WERI-Rb-1 (cell line): ENCODE measurements around the gene FAM131A.
"Not testable (repeated sequence)": the region's sequence is repeated elsewhere in the genome, so short reads cannot be mapped to it uniquely, and the experiment has no call there.

Experiments used
- DNase-seq: peaks from one replicate; pipeline ENCODE4 v3.0.0-alpha.2; 2020
- H3K27ac ChIP-seq: fragments of 250-450 bp; sonication (Bioruptor Pico); 2 replicates; pipeline ENCODE4 v1.5.1; 2020; ENCODE audit warnings: mild to moderate bottlenecking, moderate library complexity
- H3K27me3 ChIP-seq: fragments of 250-450 bp; sonication (Bioruptor Pico); 2 replicates; pipeline ENCODE4 v1.5.1; 2021; ENCODE audit warnings: mild to moderate bottlenecking, low read depth, moderate library complexity; ENCODE audit not compliant: insufficient read depth, severe bottlenecking
- H3K36me3 ChIP-seq: fragments of 250-450 bp; sonication (Bioruptor Pico); 2 replicates; pipeline ENCODE4 v1.5.1; 2020; ENCODE audit warnings: mild to moderate bottlenecking, moderate library complexity
- H3K4me3 ChIP-seq: 2 replicates; pipeline ENCODE4 v1.5.1; 2011; ENCODE audit warnings: low read depth, mild to moderate bottlenecking, control low read depth, low read length
- H3K9me3 ChIP-seq: fragments of 250-450 bp; sonication (Bioruptor Pico); 2 replicates; pipeline ENCODE4 v1.5.1; 2021; ENCODE audit warnings: mild to moderate bottlenecking, moderate library complexity; ENCODE audit not compliant: severe bottlenecking
- TF ChIP-seq, protein P1 (sequence below): IDR thresholded peaks from 2 replicates; pipeline ENCODE4 v1.5.1; 2011; ENCODE audit warnings: low read depth, mild to moderate bottlenecking, control low read depth, inconsistent platforms, low read length

The FAM131A gene

GRCh38 chr3:184337981-184338380, 581 bp downstream of the FAM131A start:
- no peak overlapping the region for H3K27ac ChIP-seq
- no peak overlapping the region for H3K4me3 ChIP-seq
- no peaks in the 10 kb centered on the region for H3K9me3 ChIP-seq
- TF ChIP-seq, protein P1, sequence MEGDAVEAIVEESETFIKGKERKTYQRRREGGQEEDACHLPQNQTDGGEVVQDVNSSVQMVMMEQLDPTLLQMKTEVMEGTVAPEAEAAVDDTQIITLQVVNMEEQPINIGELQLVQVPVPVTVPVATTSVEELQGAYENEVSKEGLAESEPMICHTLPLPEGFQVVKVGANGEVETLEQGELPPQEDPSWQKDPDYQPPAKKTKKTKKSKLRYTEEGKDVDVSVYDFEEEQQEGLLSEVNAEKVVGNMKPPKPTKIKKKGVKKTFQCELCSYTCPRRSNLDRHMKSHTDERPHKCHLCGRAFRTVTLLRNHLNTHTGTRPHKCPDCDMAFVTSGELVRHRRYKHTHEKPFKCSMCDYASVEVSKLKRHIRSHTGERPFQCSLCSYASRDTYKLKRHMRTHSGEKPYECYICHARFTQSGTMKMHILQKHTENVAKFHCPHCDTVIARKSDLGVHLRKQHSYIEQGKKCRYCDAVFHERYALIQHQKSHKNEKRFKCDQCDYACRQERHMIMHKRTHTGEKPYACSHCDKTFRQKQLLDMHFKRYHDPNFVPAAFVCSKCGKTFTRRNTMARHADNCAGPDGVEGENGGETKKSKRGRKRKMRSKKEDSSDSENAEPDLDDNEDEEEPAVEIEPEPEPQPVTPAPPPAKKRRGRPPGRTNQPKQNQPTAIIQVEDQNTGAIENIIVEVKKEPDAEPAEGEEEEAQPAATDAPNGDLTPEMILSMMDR = no peak
- DNase-seq = no peak
- H3K36me3 ChIP-seq = peaks cover 27% of the 10 kb centered on the region
- H3K27me3 ChIP-seq = no peaks in the 10 kb centered on the region

DNA sequence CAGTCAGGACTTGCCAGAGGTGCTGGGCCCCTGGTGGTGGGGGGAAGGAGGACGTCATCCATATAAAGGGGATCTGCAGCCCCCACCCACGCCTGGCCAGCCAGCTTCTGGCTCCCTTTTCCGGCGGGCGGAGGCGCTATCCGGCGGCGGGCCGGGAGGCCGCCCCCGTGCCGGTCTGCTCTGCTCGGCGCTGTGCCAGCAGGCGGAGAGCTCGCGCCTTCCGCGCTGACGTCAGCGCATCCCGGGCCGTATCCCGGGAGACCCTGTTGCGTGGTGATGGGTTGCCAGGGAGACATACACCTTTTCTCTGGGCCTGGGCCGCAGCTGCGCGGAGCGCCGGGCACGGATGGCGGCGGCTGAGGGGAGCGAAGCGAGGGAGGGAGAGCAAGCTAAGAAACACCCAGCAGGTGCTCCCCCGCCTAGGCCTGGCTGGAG, 1.1 kb downstream of the FAM131A start:
- no peaks in the 10 kb centered on the region for H3K9me3 ChIP-seq
- no peak for DNase-seq
- H3K27me3 ChIP-seq = no peaks in the 10 kb centered on the region
- TF ChIP-seq, protein P1 = no peak
- peak overlapping the region; percentile 37; the same call in 1 of the 2 replicates for H3K27ac ChIP-seq
- peaks cover 27% of the 10 kb centered on the region for H3K36me3 ChIP-seq
- H3K4me3 ChIP-seq = no peak overlapping the region

- DNase-seq = no peak
- no peak overlapping the region for H3K4me3 ChIP-seq
- H3K36me3 ChIP-seq = peaks cover 24% of the 10 kb centered on the region
- peak overlapping the region; percentile 37 for H3K27ac ChIP-seq
- H3K27me3 ChIP-seq = no peaks in the 10 kb centered on the region
- H3K9me3 ChIP-seq = no peaks in the 10 kb centered on the region
- TF ChIP-seq, protein P1 = no peak
Measured at GRCh38 chr3:184339001-184339400, 1.6 kb downstream of the FAM131A start.

- H3K27ac ChIP-seq = peak overlapping the region; percentile 37
Measured at GRCh38 chr3:184339451-184340135, 2.2 kb downstream of the FAM131A start.

GRCh38 chr3:184341925-184342324, 4.5 kb downstream of the FAM131A start:
- Histone ChIP-seq H3K9me3 (no peaks in the 10 kb centered on the region), H3K27me3 (no peaks in the 10 kb centered on the region), H3K36me3 (peaks cover 11% of the 10 kb centered on the region), H3K4me3 (no peak overlapping the region), H3K27ac (no peak overlapping the region)
- TF ChIP-seq, protein P1 = no peak
- no peak for DNase-seq

More at GRCh38 chr3:184339451-184340135, 2.2 kb downstream of the FAM131A start:
- H3K4me3 ChIP-seq, H3K27me3 ChIP-seq, H3K9me3 ChIP-seq: not testable (repeated sequence)
- peaks cover 18% of the 10 kb centered on the region for H3K36me3 ChIP-seq
- peak; percentile 75 for DNase-seq

GRCh38 chr3:184343200-184343876, 5.9 kb downstream of the FAM131A start:
- no peak for DNase-seq
- Histone ChIP-seq H3K27ac (no peak overlapping the region), H3K27me3 (no peaks in the 10 kb centered on the region), H3K9me3 (no peaks in the 10 kb centered on the region), H3K4me3 (no peak overlapping the region), H3K36me3 (peaks cover 12% of the 10 kb centered on the region)
- TF ChIP-seq, protein P1 = no peak
